DMS79 treated with DMSO at 0.1 percent for 48 hours (cell line): ENCODE results near the gene APOL1.
"Not testable (repeated sequence)": the region's sequence is repeated elsewhere in the genome, so short reads cannot be mapped to it uniquely, and the experiment has no call there.

Source experiments
- DNase-seq: peaks from one replicate; lab custom pipeline; 2025; lab: John Stamatoyannopoulos, UW

Gene APOL1

GRCh38 chr22:36267058-36267457, 14.1 kb downstream of the APOL1 start:
- DNase-seq, result no peak

GRCh38 chr22:36267896-36268485, 15.1 kb downstream of the APOL1 start:
- no peak for DNase-seq

- not testable (repeated sequence) for DNase-seq
These were observed 18.3 kb downstream of the APOL1 start for GRCh38 chr22:36271231-36271630.

GRCh38 chr22:36271951-36272350, 19.0 kb downstream of the APOL1 start:
- DNase-seq, result not testable (repeated sequence)

GRCh38 chr22:36274531-36274930, 21.6 kb downstream of the APOL1 start:
- DNase-seq, result no peak

- no peak for DNase-seq
These were observed 24.8 kb downstream of the APOL1 start for GRCh38 chr22:36277482-36278291.

GRCh38 chr22:36279219-36279666, 26.3 kb downstream of the APOL1 start:
- no peak for DNase-seq

GRCh38 chr22:36280379-36280778, 27.4 kb downstream of the APOL1 start:
- no peak for DNase-seq

GRCh38 chr22:36281781-36282327, 28.9 kb downstream of the APOL1 start:
- no peak for DNase-seq

GRCh38 chr22:36282328-36282831, 29.4 kb downstream of the APOL1 start:
- no peak for DNase-seq

- DNase-seq, result no peak
These were observed 31.2 kb downstream of the APOL1 start for GRCh38 chr22:36284171-36284571.

- DNase-seq, result no peak
These were observed 32.1 kb downstream of the APOL1 start for GRCh38 chr22:36285017-36285416.

GRCh38 chr22:36285545-36285944, 32.6 kb downstream of the APOL1 start:
- no peak for DNase-seq

GRCh38 chr22:36286096-36286957, 33.4 kb downstream of the APOL1 start:
- peak; percentile 19 for DNase-seq

- no peak for DNase-seq
These were observed 35.1 kb downstream of the APOL1 start for GRCh38 chr22:36287881-36288515.

GRCh38 chr22:36288571-36289405, 35.9 kb downstream of the APOL1 start:
- no peak for DNase-seq

- peak; percentile 89 for DNase-seq
These were observed 36.5 kb downstream of the APOL1 start for GRCh38 chr22:36289406-36289870.

GRCh38 chr22:36289948-36290371, 37.0 kb downstream of the APOL1 start:
- DNase-seq, result not testable (repeated sequence)

- DNase-seq, result not testable (repeated sequence)
These were observed 37.6 kb downstream of the APOL1 start for GRCh38 chr22:36290391-36291075.
